Measurements from ENCODE around the gene SNX4.

DNA sequence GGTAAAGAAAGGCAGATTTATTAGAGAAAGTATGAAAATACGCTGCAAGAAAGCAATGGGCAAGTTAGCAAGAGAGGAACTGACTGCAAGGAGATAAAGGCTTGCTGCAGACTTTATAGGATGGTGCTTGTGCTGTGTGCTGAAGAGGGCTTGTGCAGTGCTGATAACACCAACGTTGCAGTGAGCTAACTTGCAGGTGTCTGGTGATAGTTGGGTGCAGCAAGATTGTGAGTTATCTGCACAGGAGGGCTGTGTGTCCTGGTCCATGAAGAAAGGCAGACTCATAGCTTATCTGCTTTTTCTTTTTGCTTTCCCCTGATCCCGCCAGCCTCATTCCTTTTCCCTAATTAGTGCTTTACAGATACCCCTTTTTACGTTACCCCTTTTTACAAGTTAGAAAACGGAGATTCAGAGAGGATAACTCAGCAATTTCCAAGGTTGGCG lies 86.9 kb downstream of the SNX4 start:
- TF ChIP-seq CTCF (IDR thresholded peaks at IDR 0.05) (no peak), POLR2A (IDR thresholded peaks at IDR 0.05) (no peak)

All from right lobe of liver (tissue), 4 donors.